Tibial artery (tissue), 4 donors: ENCODE results near the gene VEGFD.

ENCODE experiments used
- DNase-seq, 2 donors: peaks; one replicate each; pipeline ENCODE4 v3.0.0-alpha.2; 2019
- H3K27ac ChIP-seq, 2 donors: fragments of 200-600 bp; sonication (generic) in 1 of 2; 1 replicate in 1 of 2; 2 replicates in 1 of 2; pipeline ENCODE4 v1.5.1; 2018 to 2019; ENCODE audit warnings: mild to moderate bottlenecking in 1 of 2
- H3K27me3 ChIP-seq, 2 donors: fragments of 200-600 bp; sonication (generic) in 1 of 2; one replicate each; pipeline versions ENCODE4 v1.5.1 to v1.6.0; 2016 to 2019
- H3K36me3 ChIP-seq, 3 donors: fragments of 200-600 bp; sonication (generic) in 2 of 3; one replicate each; pipeline ENCODE4 v1.5.1; 2016 to 2019; ENCODE audit warnings: mild to moderate bottlenecking in 2 of 3
- H3K4me1 ChIP-seq, 4 donors: fragments of 200-600 bp; sonication (generic) in 2 of 4; 1 replicate in 3 of 4; 2 replicates in 1 of 4; pipeline ENCODE4 v1.5.1; 2016 to 2019
- H3K4me3 ChIP-seq, 2 donors: fragments of 200-600 bp; sonication (generic) in 1 of 2; 1 replicate in 1 of 2; 2 replicates in 1 of 2; pipeline ENCODE4 v1.5.1; 2018 to 2019; ENCODE audit warnings: mild to moderate bottlenecking in 2 of 2
- H3K9me3 ChIP-seq, 3 donors: fragments of 200-600 bp; sonication (generic) in 1 of 3; one replicate each; pipeline ENCODE4 v1.5.1; 2016 to 2019
- intact Hi-C: fragments of 100-400 bp; cut with DNase I; formaldehyde crosslinking; loops from one replicate; pipeline ENCODE4 v1.15.0; 2023; ENCODE audit warnings: low total_unique reads
- TF ChIP-seq, protein P1 (sequence below), 2 experiments: fragments of 200-600 bp in 1 of 2; fragments of 450-650 bp in 1 of 2; IDR thresholded peaks; one replicate each; pipeline ENCODE4 v1.5.1; 2017 to 2019; ENCODE audit warnings: antibody characterized with exemption in 2 of 2, mild to moderate bottlenecking in 1 of 2, moderate library complexity in 1 of 2

VEGFD gene

DNA sequence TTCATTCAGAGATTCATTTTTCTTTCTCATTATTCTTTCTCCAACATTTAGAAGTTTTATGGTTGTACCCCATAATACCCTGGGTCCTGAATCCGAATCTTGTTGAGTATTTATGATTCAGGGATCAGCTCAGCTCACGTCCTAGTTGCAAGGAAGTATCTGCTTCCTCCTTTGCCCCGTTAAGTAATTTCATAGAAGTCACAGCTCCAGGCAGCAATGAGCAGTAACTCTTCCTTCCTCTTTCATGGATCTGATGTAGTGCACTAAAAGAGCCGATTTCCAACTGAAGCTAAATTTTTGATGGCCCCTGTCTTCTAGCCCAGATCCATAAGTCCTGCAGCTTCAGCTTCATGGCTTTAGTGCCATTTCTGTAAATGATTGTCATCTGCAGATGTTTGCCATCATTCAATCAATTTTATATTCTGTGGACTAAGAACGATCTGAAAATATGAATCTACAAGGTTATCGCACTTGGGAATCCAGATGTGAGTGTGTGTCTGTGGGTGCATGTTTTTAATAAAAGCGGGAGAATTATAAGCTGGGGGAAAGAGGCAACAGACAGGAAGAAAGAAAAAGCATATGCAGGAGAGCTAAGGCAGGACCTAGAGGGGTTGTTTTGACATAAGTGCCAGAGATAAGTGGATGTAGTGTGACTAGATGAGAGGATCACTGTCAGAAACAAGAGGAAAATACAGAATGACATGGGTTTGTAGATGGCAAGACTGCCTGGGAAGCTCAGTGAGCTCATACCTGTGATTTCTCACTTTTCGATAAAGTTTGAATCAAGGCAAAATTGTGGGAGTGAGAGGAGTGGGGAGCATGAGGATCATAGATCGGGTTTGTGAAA, 17.5 kb downstream of the VEGFD start:
- Histone ChIP-seq H3K9me3 (no peaks in the 10 kb centered on the region), H3K4me1 (no peaks in the 10 kb centered on the region), H3K36me3 (no peaks in the 10 kb centered on the region), H3K27ac (no peak overlapping the region), H3K4me3 (no peak overlapping the region), H3K27me3 (no peaks in the 10 kb centered on the region)
- TF ChIP-seq, protein P1, sequence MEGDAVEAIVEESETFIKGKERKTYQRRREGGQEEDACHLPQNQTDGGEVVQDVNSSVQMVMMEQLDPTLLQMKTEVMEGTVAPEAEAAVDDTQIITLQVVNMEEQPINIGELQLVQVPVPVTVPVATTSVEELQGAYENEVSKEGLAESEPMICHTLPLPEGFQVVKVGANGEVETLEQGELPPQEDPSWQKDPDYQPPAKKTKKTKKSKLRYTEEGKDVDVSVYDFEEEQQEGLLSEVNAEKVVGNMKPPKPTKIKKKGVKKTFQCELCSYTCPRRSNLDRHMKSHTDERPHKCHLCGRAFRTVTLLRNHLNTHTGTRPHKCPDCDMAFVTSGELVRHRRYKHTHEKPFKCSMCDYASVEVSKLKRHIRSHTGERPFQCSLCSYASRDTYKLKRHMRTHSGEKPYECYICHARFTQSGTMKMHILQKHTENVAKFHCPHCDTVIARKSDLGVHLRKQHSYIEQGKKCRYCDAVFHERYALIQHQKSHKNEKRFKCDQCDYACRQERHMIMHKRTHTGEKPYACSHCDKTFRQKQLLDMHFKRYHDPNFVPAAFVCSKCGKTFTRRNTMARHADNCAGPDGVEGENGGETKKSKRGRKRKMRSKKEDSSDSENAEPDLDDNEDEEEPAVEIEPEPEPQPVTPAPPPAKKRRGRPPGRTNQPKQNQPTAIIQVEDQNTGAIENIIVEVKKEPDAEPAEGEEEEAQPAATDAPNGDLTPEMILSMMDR (IDR thresholded peaks at IDR 0.05): no peak
- intact Hi-C loops: no loop called here
- no peak for DNase-seq

DNA sequence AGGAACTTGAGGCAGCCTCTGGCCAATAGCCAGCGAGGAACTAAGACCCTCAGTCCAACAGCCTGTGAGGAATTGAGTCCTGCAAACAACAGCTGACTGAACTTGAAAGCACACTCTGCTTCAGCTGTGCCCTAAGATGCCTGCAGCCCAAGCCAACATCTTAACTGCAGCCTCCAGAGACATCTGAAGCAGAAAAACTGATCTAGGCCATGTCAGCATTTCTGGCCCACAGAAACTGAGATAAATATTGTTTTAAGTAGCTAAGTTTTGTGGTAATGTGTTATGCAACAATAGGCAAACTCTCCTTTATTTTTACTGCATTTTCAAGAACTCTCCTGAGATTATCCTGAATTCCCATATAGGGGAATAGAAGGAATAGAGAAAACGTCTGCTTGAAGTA, 24.5 kb downstream of the VEGFD start:
- no peak for DNase-seq
- Histone ChIP-seq H3K36me3 (no peaks in the 10 kb centered on the region), H3K27me3 (no peaks in the 10 kb centered on the region), H3K9me3 (no peaks in the 10 kb centered on the region), H3K4me3 (no peak overlapping the region), H3K27ac (no peak overlapping the region), H3K4me1 (no peaks in the 10 kb centered on the region)
- TF ChIP-seq, protein P1 (IDR thresholded peaks at IDR 0.05): no peak
- intact Hi-C loops: no loop called here

DNA sequence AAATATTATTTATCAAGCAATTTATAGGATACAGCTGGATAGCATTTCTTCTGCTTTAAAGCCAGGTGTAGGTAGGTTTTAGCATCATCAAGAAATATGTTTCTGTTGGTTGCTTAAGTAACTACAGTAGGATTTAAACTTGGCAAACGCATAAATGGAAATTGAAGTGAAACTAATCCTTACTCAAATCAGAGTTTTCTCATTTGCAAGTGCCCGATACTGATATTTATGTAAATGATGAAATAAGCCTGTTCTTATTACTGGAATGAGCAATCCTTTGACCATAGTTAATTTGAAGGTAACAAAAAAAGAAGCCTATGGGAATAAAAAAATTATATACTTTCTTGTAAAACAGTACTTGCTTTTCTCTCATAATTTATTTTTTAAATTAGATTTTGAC, 25.7 kb downstream of the VEGFD start:
- TF ChIP-seq, protein P1 (IDR thresholded peaks at IDR 0.05): no peak
- no peaks in the 10 kb centered on the region for H3K36me3 ChIP-seq
- H3K4me1 ChIP-seq: no peaks in the 10 kb centered on the region
- no peak overlapping the region for H3K27ac ChIP-seq
- intact Hi-C loops: no loop called here
- H3K27me3 ChIP-seq: no peaks in the 10 kb centered on the region
- H3K9me3 ChIP-seq: no peaks in the 10 kb centered on the region
- no peak for DNase-seq
- H3K4me3 ChIP-seq: no peak overlapping the region

DNA sequence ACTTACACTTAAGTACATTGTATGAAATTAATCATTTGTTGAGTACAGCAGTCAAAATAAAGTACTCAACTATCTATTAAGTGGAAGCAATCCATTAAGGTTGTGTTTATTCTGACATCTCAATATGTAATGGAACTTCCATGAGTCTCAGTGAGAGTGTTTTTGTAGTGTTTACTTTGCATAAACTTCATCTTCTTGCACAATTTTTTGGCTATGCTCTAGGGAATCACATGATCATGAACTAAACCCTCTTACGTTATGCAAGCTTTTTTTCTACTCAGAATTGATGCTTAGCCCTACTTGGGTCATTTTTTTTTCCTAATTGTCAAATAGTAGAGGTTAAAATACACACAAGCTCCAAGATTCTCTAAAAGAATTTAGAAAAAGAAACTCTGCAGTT, 27.8 kb downstream of the VEGFD start:
- TF ChIP-seq, protein P1 (IDR thresholded peaks at IDR 0.05): no peak
- H3K4me3 ChIP-seq: no peak overlapping the region
- H3K27ac ChIP-seq: no peak overlapping the region
- intact Hi-C loops: no loop called here
- no peaks in the 10 kb centered on the region for H3K36me3 ChIP-seq
- H3K4me1 ChIP-seq: no peaks in the 10 kb centered on the region
- no peak for DNase-seq
- no peaks in the 10 kb centered on the region for H3K9me3 ChIP-seq
- H3K27me3 ChIP-seq: no peaks in the 10 kb centered on the region

DNA sequence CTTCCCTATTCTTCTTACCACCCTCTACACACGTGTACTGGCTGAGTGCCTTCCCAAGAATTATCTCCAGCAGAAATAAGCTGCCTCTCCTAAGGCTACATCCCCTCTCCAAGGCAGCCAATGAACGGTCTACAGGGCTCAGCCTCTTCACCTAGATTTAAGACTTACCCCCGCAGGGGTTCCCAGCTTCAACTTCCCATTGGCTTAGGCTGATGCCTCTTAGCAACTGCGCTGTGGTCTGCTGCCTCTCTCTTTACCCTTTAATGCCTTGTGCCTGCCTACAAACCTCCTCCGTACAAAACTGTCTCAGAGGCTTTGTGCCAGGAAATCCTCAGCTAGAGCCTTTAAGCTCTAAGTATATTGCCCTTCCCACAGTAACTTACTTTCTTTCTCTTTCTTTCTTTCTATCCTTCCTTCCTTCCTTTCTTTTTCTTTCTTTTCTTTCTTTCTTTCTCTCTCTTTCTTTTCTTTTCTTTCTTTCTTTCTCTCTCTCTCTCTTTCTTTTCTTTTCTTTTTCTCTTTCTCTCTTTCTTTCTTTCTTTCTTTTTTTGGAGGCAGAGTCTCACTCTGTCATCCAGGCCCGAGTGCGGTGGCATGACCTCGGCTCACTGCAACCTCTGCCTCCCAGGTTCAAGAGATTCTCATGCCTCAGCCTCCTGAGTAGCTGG, 33.8 kb downstream of the VEGFD start:
- Histone ChIP-seq H3K4me1 (no peaks in the 10 kb centered on the region), H3K4me3 (no peak overlapping the region), H3K9me3 (no peaks in the 10 kb centered on the region), H3K27ac (no peak overlapping the region), H3K27me3 (no peaks in the 10 kb centered on the region), H3K36me3 (no peaks in the 10 kb centered on the region)
- no peak for DNase-seq
- intact Hi-C loops: no loop called here
- TF ChIP-seq, protein P1 (IDR thresholded peaks at IDR 0.05): no peak
